Loucy (cell line): ENCODE results near the gene PLIN5.

ENCODE experiments used
- H2AFZ ChIP-seq: fragments of 200-600 bp; sonication (generic); 2 replicates; pipeline ENCODE4 v1.6.0; 2016; ENCODE audit warnings: antibody characterized with exemption, mild to moderate bottlenecking, low read length, moderate library complexity
- H3F3A ChIP-seq: fragments of 200-600 bp; 2 replicates; pipeline ENCODE4 v1.6.0; 2016; ENCODE audit warnings: antibody characterized with exemption, low read depth, mild to moderate bottlenecking
- H3K27me3 ChIP-seq: fragments of 200-600 bp; sonication (generic); 2 replicates; pipeline ENCODE4 v1.6.1; 2014; ENCODE audit warnings: low read length, mild to moderate bottlenecking; ENCODE audit not compliant: insufficient read depth, poor library complexity, severe bottlenecking
- H3K36me3 ChIP-seq: fragments of 200-600 bp; sonication (generic); 2 replicates; pipeline ENCODE4 v1.6.1; 2016; ENCODE audit warnings: low read length; ENCODE audit not compliant: insufficient read depth
- H3K4me1 ChIP-seq: fragments of 200-600 bp; sonication (generic); 2 replicates; pipeline ENCODE4 v1.5.1; 2014; ENCODE audit warnings: low read length, mild to moderate bottlenecking; ENCODE audit not compliant: insufficient read depth, poor library complexity, severe bottlenecking
- H3K4me2 ChIP-seq: fragments of 200-600 bp; sonication (generic); 2 replicates; pipeline ENCODE4 v1.6.0; 2014; ENCODE audit warnings: antibody characterized with exemption, low read length, low read depth, mild to moderate bottlenecking; ENCODE audit not compliant: poor library complexity, severe bottlenecking
- H3K4me3 ChIP-seq: fragments of 200-600 bp; sonication (generic); 2 replicates; pipeline ENCODE4 v1.5.1; 2014; ENCODE audit warnings: low read length, mild to moderate bottlenecking, mixed read lengths; ENCODE audit not compliant: poor library complexity, severe bottlenecking
- H3K79me2 ChIP-seq: fragments of 200-600 bp; sonication (generic); 2 replicates; pipeline ENCODE4 v1.6.1; 2014; ENCODE audit warnings: low read length; ENCODE audit not compliant: insufficient read depth
- H3K9ac ChIP-seq: fragments of 200-600 bp; sonication (generic); 2 replicates; pipeline ENCODE4 v1.6.0; 2014; ENCODE audit warnings: mild to moderate bottlenecking, low read depth, low read length, moderate library complexity; ENCODE audit not compliant: poor library complexity, severe bottlenecking
- H3K9me2 ChIP-seq: fragments of 200-600 bp; sonication (generic); replicated peaks from 2 replicates; pipeline ENCODE4 v1.6.1; 2016; ENCODE audit warnings: low read depth, low read length, mixed read lengths
- H3K9me3 ChIP-seq: fragments of 200-600 bp; sonication (generic); 2 replicates; pipeline ENCODE4 v1.6.1; 2014; ENCODE audit warnings: mild to moderate bottlenecking, antibody characterized with exemption, low read length, low read depth; ENCODE audit not compliant: insufficient read depth
- H4K20me1 ChIP-seq: fragments of 200-600 bp; sonication (generic); 2 replicates; pipeline ENCODE4 v1.6.0; 2014; ENCODE audit warnings: antibody characterized with exemption, low read length, mild to moderate bottlenecking; ENCODE audit not compliant: insufficient read depth, poor library complexity, severe bottlenecking
- CTCF ChIP-seq: fragments of 200-600 bp; sonication (generic); conservative IDR thresholded peaks from 2 replicates; pipeline ENCODE4 v1.5.1; 2014; ENCODE audit warnings: mild to moderate bottlenecking, antibody characterized with exemption, low read length
- EZH2phosphoT487 ChIP-seq: fragments of 200-600 bp; IDR thresholded peaks from 2 replicates; pipeline ENCODE4 v1.6.1; 2018; ENCODE audit warnings: antibody characterized with exemption, mild to moderate bottlenecking, moderate library complexity, borderline replicate concordance

Gene PLIN5

DNA sequence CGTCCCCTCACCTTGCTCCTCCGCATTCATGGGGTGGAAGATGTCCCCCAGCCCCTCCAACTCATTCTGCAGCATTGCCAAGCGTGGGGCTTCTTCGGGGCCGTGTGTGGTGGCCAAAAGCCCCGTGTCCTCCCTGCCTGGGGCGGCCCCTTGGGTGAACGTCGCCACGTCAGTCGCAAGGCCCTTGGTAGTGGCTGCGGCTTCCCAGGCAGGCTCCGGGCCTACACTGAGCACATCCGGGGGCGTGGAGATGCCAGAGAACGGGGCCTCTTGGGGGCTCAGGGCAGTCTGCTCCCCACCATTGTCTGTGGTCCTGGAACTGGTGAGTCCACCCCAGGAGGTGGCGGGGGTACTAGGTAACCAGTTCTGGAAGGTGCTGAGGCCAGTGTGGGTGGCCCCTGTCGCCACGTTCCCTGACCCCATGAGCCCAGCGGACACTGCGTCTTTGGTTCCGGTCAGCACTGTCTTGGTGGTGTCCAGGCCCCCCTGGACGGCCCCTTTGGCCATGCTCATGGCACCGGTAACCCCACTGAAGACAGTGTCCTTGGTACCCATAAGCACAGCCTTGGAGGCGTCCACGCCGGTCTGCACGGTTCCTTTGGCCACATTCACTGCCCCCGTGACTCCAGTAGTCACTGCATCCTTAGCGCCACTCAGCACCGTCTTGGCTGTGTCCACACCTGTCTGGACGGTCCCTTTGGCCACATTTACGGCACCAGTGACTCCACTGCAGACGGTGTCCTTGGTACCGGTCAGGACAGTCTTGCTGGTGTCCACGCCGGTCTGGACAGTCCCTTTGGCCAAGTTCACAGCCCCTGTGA, 24.4 kb downstream of the PLIN5 start:
- TF ChIP-seq EZH2phosphoT487 (no peak), CTCF (no peak)
- Histone ChIP-seq H3K4me1 (peaks cover 5% of the 10 kb centered on the region), H3F3A (no peaks in the 10 kb centered on the region), H3K9me2 (no peaks in the 10 kb centered on the region), H3K4me3 (no peak overlapping the region), H3K9ac (no peak overlapping the region), H3K9me3 (no peaks in the 10 kb centered on the region), H2AFZ (no peak overlapping the region), H4K20me1 (no peaks in the 10 kb centered on the region), H3K79me2 (no peaks in the 10 kb centered on the region), H3K4me2 (no peak overlapping the region), H3K27me3 (no peaks in the 10 kb centered on the region), H3K36me3 (no peaks in the 10 kb centered on the region)

GRCh38 chr19:4508698-4509097, 26.3 kb downstream of the PLIN5 start:
- Histone ChIP-seq H3K9ac (no peak overlapping the region), H4K20me1 (no peaks in the 10 kb centered on the region), H3F3A (no peaks in the 10 kb centered on the region), H3K4me2 (no peak overlapping the region), H3K4me3 (no peak overlapping the region), H2AFZ (no peak overlapping the region), H3K9me2 (no peaks in the 10 kb centered on the region), H3K27me3 (no peaks in the 10 kb centered on the region), H3K9me3 (no peaks in the 10 kb centered on the region), H3K36me3 (no peaks in the 10 kb centered on the region), H3K4me1 (peaks cover 5% of the 10 kb centered on the region), H3K79me2 (no peaks in the 10 kb centered on the region)
- TF ChIP-seq EZH2phosphoT487 (no peak), CTCF (no peak)

- no peaks in the 10 kb centered on the region for H4K20me1 ChIP-seq
- H3K4me2 ChIP-seq = no peak overlapping the region
- no peaks in the 10 kb centered on the region for H3F3A ChIP-seq
- H3K9me3 ChIP-seq = no peaks in the 10 kb centered on the region
- no peak overlapping the region for H2AFZ ChIP-seq
- H3K9me2 ChIP-seq = no peaks in the 10 kb centered on the region
- no peaks in the 10 kb centered on the region for H3K27me3 ChIP-seq
- no peak overlapping the region for H3K9ac ChIP-seq
- peaks cover 5% of the 10 kb centered on the region for H3K4me1 ChIP-seq
- H3K4me3 ChIP-seq = no peak overlapping the region
- no peaks in the 10 kb centered on the region for H3K79me2 ChIP-seq
- TF ChIP-seq CTCF (no peak), EZH2phosphoT487 (no peak)
- H3K36me3 ChIP-seq = peaks cover 2% of the 10 kb centered on the region; the same call in 1 of the 2 replicates
Measured at GRCh38 chr19:4507804-4508203, 27.2 kb downstream of the PLIN5 start.
